Stomach (tissue), 9 donors: Measurements from ENCODE around the gene MATCAP1. TPM values are rescaled to one million over a fixed set of nuclear protein-coding genes. Genes with fewer than 3 reads are reported as not detected.

Experiments
- DNase-seq, 2 donors: peaks; one replicate each; pipeline versions ENCODE4 v3.0.0 to v3.0.0-alpha.2; 2013 to 2019
- H3K27ac ChIP-seq, 5 donors: fragments of 200-600 bp in 4 of 5; sonication (generic) in 4 of 5; one replicate each; pipeline ENCODE4 v1.5.1; 2013 to 2019; ENCODE audit warnings: mild to moderate bottlenecking in 1 of 5, moderate library complexity in 1 of 5
- H3K27me3 ChIP-seq, 3 donors: fragments of 200-600 bp; sonication (generic); one replicate each; pipeline ENCODE4 v1.5.1; 2017 to 2019; ENCODE audit warnings: mixed run types in 1 of 3
- H3K36me3 ChIP-seq, 4 donors: fragments of 200-600 bp; sonication (generic); 1 replicate in 3 of 4; 2 replicates in 1 of 4; pipeline ENCODE4 v1.5.1; 2016 to 2019
- H3K4me1 ChIP-seq, 4 donors: fragments of 200-600 bp; sonication (generic); one replicate each; pipeline ENCODE4 v1.5.1; 2016 to 2019
- H3K4me3 ChIP-seq, 4 donors: fragments of 200-600 bp; sonication (generic) in 3 of 4; one replicate each; pipeline ENCODE4 v1.5.1; 2016 to 2019; ENCODE audit warnings: mild to moderate bottlenecking in 1 of 4
- H3K9me3 ChIP-seq, 4 donors: fragments of 200-600 bp; sonication (generic); one replicate each; pipeline ENCODE4 v1.5.1; 2016 to 2019
- CTCF ChIP-seq, 7 experiments: fragments of 450-650 bp in 4 of 7; fragments of 200-600 bp in 3 of 7; sonication (generic) in 3 of 7; IDR thresholded peaks; one replicate each; pipeline ENCODE4 v1.5.1; 2016 to 2019; ENCODE audit warnings: antibody characterized with exemption in 7 of 7, control low read depth in 2 of 7, mild to moderate bottlenecking in 1 of 7
- EP300 ChIP-seq: sonication (generic); formaldehyde crosslinking; IDR thresholded peaks from one replicate; pipeline ENCODE4 v1.6.1; 2017; ENCODE audit warnings: antibody characterized with exemption
- POLR2A ChIP-seq, 4 donors: fragments of 450-650 bp; IDR thresholded peaks; one replicate each; pipeline ENCODE4 v1.6.1; 2016; ENCODE audit warnings: antibody characterized with exemption in 4 of 4, control low read depth in 2 of 4, mild to moderate bottlenecking in 1 of 4, moderate library complexity in 1 of 4
- POLR2AphosphoS5 ChIP-seq, 3 donors: sonication (generic); formaldehyde crosslinking; IDR thresholded peaks; one replicate each; pipeline ENCODE4 v1.6.1; 2016; ENCODE audit warnings: antibody characterized with exemption in 3 of 3
- WGBS, 5 donors: extraction: QIAGEN DNeasy Blood & Tissue Kit in 3 of 5; methylation state at CpG; one replicate each; pipeline versions ENCODE4 v1.1.5 to v1.1.7; 2013 to 2018; 5-methylcytosine and 5-hydroxymethylcytosine counted together
- intact Hi-C: fragments of 100-400 bp; cut with DNase I; formaldehyde crosslinking; loops from one replicate; pipeline ENCODE4 v1.15.1; 2023; ENCODE audit warnings: low total_unique reads
- polyA plus RNA-seq, 3 donors: library from polyadenylated mRNA; stranded (reverse); fragments of 200-250 nt; gene quantifications; one replicate each; pipeline ENCODE4 v1.2.3, GENCODE V29; 2013
- total RNA-seq, 5 donors: library from RNA; depleted of rRNA; stranded (reverse); fragments of >200 nt; gene quantifications; one replicate each; pipeline versions ENCODE4 v1.1.0 to v1.2.3, GENCODE V29; 2014 to 2016
- donor health status: healthy with polysubstance abuse.
- donor health status: Bipolar disorder and iron deficiency.
- donor health status: healthy.

Gene MATCAP1
- total and polyA plus RNA-seq, 8 donors, result 8.5 to 156 (median 18.8) TPM

GRCh38 chr16:67166598-67167168, 17.1 kb downstream of the MATCAP1 start:
- intact Hi-C loops, result no loop called here
- H3K9me3 ChIP-seq, result no peaks in the 10 kb centered on the region
- H3K4me1 ChIP-seq, result peaks cover 52 to 79% (median 72%) of the 10 kb centered on the region in 4 donors
- WGBS, 5 donors, result 76 to 88% (median 82%) methylated on average over 5 of the region's 5 CpGs
- no peak for DNase-seq
- no peak for TF ChIP-seq CTCF (IDR thresholded peaks at IDR 0.05)
- no peak for TF ChIP-seq POLR2AphosphoS5 (IDR thresholded peaks at IDR 0.05)
- TF ChIP-seq POLR2A (IDR thresholded peaks at IDR 0.05), result no peak
- TF ChIP-seq EP300, result no peak
- H3K36me3 ChIP-seq, result no peaks in the 10 kb centered on the region
- H3K27me3 ChIP-seq, result peaks cover 0 to 82% (median 25%) of the 10 kb centered on the region in 3 donors
- no peak overlapping the region for H3K4me3 ChIP-seq
- no peak overlapping the region for H3K27ac ChIP-seq

- peak overlapping the region in 1 of 5 donors; percentile 73 for H3K27ac ChIP-seq
- 36 to 68% (median 57%) methylated on average over 16 to 18 of the region's 18 CpGs for WGBS, 5 donors
- no peaks in the 10 kb centered on the region for H3K36me3 ChIP-seq
- intact Hi-C loops, result no loop called here
- DNase-seq, result no peak
- H3K4me1 ChIP-seq, result peaks cover 57 to 79% (median 73%) of the 10 kb centered on the region in 4 donors
- no peaks in the 10 kb centered on the region for H3K9me3 ChIP-seq
- no peak overlapping the region for H3K4me3 ChIP-seq
- peaks cover 0 to 86% (median 25%) of the 10 kb centered on the region in 3 donors for H3K27me3 ChIP-seq
- TF ChIP-seq POLR2A (IDR thresholded peaks at IDR 0.05), result no peak
These were observed 17.6 kb downstream of the MATCAP1 start for GRCh38 chr16:67166110-67166547.

DNA sequence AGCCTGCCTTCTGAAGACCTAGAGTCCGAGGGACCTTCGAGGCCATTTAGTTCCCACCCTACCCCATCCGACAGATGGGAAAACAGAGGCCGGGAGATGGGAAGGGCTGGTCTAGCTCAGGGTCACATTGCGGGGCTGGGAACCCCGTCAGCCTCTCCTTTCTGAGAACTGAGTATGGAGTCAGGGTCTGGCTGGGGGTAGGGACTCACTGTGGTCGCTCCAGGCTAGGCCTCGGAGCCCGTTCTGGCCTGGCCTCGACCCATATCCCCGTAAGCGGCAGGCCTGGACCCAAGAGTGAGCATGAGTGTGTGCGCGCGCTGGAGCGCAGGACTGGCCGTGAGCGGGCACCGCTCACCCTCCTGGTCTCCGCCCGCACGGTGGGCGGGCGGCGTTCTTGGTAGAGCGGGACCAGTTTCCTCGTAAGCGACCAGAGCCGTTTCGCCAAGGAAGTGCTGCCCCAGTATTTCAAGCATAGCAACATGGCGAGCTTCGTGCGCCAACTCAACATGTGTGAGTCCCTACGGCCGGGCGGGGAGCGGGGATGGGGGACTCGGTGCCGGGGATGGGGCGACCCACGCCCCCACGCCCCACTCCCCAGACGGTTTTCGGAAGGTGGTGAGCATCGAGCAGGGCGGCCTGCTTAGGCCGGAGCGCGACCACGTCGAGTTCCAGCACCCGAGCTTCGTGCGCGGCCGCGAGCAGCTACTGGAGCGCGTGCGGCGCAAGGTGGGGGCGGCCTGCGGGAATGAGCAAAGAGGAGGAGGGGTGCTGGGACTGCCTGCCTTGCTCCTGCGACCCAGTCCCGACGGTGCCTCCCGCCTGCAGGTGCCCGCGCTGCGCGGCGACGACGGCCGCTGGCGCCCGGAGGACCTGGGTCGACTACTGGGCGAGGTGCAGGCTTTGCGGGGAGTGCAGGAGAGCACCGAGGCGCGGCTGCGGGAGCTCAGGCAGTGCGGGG, 18.4 kb downstream of the MATCAP1 start:
- Histone ChIP-seq H3K4me3 (peak overlapping the region; percentile 30 to 49 (median 36)), H3K27me3 (peaks cover 0 to 81% (median 25%) of the 10 kb centered on the region in 3 donors), H3K4me1 (peaks cover 53 to 80% (median 72%) of the 10 kb centered on the region in 4 donors), H3K27ac (peak overlapping the region in 3 of 5 donors; percentile 73 to 80 (median 76)), H3K9me3 (no peaks in the 10 kb centered on the region), H3K36me3 (no peaks in the 10 kb centered on the region)
- intact Hi-C loops, result no loop called here
- TF ChIP-seq POLR2AphosphoS5 (IDR thresholded peaks at IDR 0.05) (no peak), POLR2A (IDR thresholded peaks at IDR 0.05) (no peak), EP300 (no peak), CTCF (IDR thresholded peaks at IDR 0.05) (no peak)
- DNase-seq, result peak in 1 of 2 donors; percentile 62
- 17 to 44% (median 27%) methylated on average over 57 to 85 of the region's 85 CpGs for WGBS, 5 donors

- Histone ChIP-seq H3K9me3 (no peaks in the 10 kb centered on the region), H3K4me1 (peaks cover 47 to 76% (median 67%) of the 10 kb centered on the region in 4 donors), H3K27me3 (peaks cover 0 to 76% (median 25%) of the 10 kb centered on the region in 3 donors), H3K36me3 (no peaks in the 10 kb centered on the region), H3K4me3 (peak within 1 kb of the TSS; percentile 30 to 49 (median 36)), H3K27ac (peak within 1 kb of the TSS in 4 of 5 donors; percentile 42 to 80 (median 74))
- DNase-seq, result peak; percentile 75 to 79
- TF ChIP-seq POLR2AphosphoS5 (IDR thresholded peaks at IDR 0.05) (peak in 2 of 3 donors; percentile 35 to 40), CTCF (IDR thresholded peaks at IDR 0.05) (no peak)
- intact Hi-C loops, result no loop called here
- WGBS, 5 donors, result 2 to 17% (median 2%) methylated on average over 6 to 41 of the region's 41 CpGs
These were observed 19.1 kb downstream of the MATCAP1 start, which contains the start of gene HSF4 for GRCh38 chr16:67164599-67165061. HSF4 (plus strand) TSS chr16:67164745; CDS start chr16:67164812, 67 bp downstream.
